ENCODE results near the gene SIRT7.

DNA sequence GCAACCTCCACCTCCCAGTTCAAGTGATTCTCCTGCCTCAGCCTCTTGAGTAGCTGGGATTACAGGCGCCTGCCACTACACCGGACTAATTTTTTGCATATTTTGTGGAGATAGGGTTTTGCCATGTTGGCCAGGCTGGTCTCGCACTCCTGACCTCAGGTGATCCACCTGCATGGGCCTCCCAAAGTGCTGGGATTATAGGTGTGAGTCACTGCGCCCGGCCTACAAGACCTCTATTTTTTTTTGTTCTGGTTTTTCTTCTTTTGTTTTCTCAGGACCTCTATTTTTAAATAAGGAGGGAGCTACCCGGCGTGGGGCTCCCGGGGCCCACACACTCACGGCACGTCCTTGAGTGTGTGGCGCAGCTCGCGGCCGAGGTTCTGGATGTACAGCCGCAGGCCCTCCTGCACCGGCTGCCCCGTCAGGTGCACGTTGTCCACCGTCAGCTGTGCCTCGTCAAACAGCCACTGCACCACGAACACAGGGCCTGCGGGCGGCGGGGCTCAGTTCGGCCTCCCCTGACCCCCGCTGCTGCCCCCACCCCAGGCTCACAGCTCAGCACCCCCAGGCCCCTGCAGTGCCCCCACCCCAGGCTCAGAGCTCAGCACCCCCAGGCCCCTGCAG is 37.2 kb upstream of the SIRT7 start:
- no peak for TF ChIP-seq YY1 (IDR thresholded peaks at IDR 0.05; ENCODE audit: insufficient read depth, insufficient read length)
- no peak for TF ChIP-seq ZNF274 (IDR thresholded peaks at IDR 0.05; ENCODE audit: low read depth, low read length)

Data from NT2/D1 (cell line).